K562 (cell line): ENCODE data around the gene CDC23. TPM values are rescaled to one million over a fixed set of nuclear protein-coding genes. Genes with fewer than 3 reads are reported as not detected.

Source experiments
- BMI1 ChIP-seq: fragments of 150-350 bp; IDR thresholded peaks from 2 replicates; pipeline ENCODE4 v1.6.1; 2014; ENCODE audit warnings: low read length
- HDAC6 ChIP-seq: IDR thresholded peaks from 2 replicates; pipeline ENCODE4 v1.6.1; 2012; ENCODE audit warnings: low read depth, mild to moderate bottlenecking, control low read depth, inconsistent platforms, low read length, moderate library complexity
- HOXB6 ChIP-seq: fragments of 250-450 bp; sonication (Bioruptor Pico); IDR thresholded peaks from 2 replicates; pipeline ENCODE4 v1.5.1; 2022; ENCODE audit warnings: mild to moderate bottlenecking, borderline replicate concordance
- KLF6 ChIP-seq: fragments of 250-450 bp; sonication (Bioruptor Pico); IDR thresholded peaks from 2 replicates; pipeline ENCODE4 v1.4.0; 2020; ENCODE audit warnings: mild to moderate bottlenecking, moderate library complexity, borderline replicate concordance
- MTA1 ChIP-seq: fragments of 450-650 bp; IDR thresholded peaks from 2 replicates; pipeline ENCODE4 v1.6.1; 2017; ENCODE audit warnings: borderline replicate concordance
- NFYB ChIP-seq: IDR thresholded peaks from 2 replicates; pipeline ENCODE4 v1.6.1; 2011; ENCODE audit warnings: mild to moderate bottlenecking, moderate library complexity; ENCODE audit not compliant: insufficient read length; ENCODE audit errors: extremely low read depth
- PCBP2 ChIP-seq: fragments of 200-400 bp; formaldehyde crosslinking; IDR thresholded peaks from 2 replicates; pipeline ENCODE4 v1.6.1; 2018; ENCODE audit warnings: low read length, low read depth, mild to moderate bottlenecking, moderate library complexity; ENCODE audit not compliant: poor library complexity, severe bottlenecking
- PYGO2 ChIP-seq: fragments of 450-650 bp; IDR thresholded peaks from 2 replicates; pipeline ENCODE4 v1.6.1; 2016; ENCODE audit warnings: mild to moderate bottlenecking, missing genetic modification characterization, moderate library complexity, missing compliant biosample characterization
- RBM22 ChIP-seq: fragments of 200-400 bp; formaldehyde crosslinking; IDR thresholded peaks from 2 replicates; pipeline ENCODE4 v1.6.1; 2018; ENCODE audit warnings: low read length, low read depth; ENCODE audit not compliant: poor library complexity, severe bottlenecking
- SAFB ChIP-seq: fragments of 200-400 bp; formaldehyde crosslinking; IDR thresholded peaks from 2 replicates; pipeline ENCODE4 v1.6.1; 2017; ENCODE audit warnings: low read depth, low read length, borderline replicate concordance
- SP1 ChIP-seq: sonication (generic); formaldehyde crosslinking; IDR thresholded peaks from 2 replicates; pipeline ENCODE4 v1.8.1; 2022; ENCODE audit warnings: mild to moderate bottlenecking, missing genetic modification reagents
- SRF ChIP-seq, 2 experiments: fragments of 250-450, 450-650 bp in 1 of 2; sonication (Bioruptor Pico) in 1 of 2; sonication (generic) in 1 of 2; formaldehyde crosslinking; IDR thresholded peaks; 2 replicates each; pipeline versions ENCODE4 v1.5.0 to v1.5.1; 2020 to 2022; ENCODE audit warnings: mild to moderate bottlenecking in 1 of 2, missing genetic modification reagents in 1 of 2
- TCF7L2 ChIP-seq: fragments of 150-350 bp; IDR thresholded peaks from 2 replicates; pipeline ENCODE4 v1.6.1; 2016; ENCODE audit warnings: low read depth, mild to moderate bottlenecking, low read length, moderate library complexity
- TEAD4 ChIP-seq, 2 experiments: sonication (generic) in 1 of 2; formaldehyde crosslinking in 1 of 2; IDR thresholded peaks; 2 replicates each; pipeline versions ENCODE4 v1.6.1 to v1.8.0; 2012 to 2022; ENCODE audit warnings: borderline replicate concordance in 1 of 2, inconsistent platforms in 1 of 2, low read length in 1 of 2, mild to moderate bottlenecking in 1 of 2, missing genetic modification reagents in 1 of 2
- TFAM ChIP-seq: fragments of 250-450 bp; sonication (Bioruptor Pico); conservative IDR thresholded peaks from 2 replicates; pipeline ENCODE4 v1.5.0; 2021; ENCODE audit warnings: mild to moderate bottlenecking, moderate library complexity
- ZC3H4 ChIP-seq: sonication (generic); formaldehyde crosslinking; IDR thresholded peaks from 2 replicates; pipeline ENCODE4 v1.9.0; 2021; ENCODE audit warnings: missing genetic modification reagents, borderline replicate concordance
- ZNF174 ChIP-seq: fragments of 250-450 bp; sonication (Bioruptor Pico); IDR thresholded peaks from 2 replicates; pipeline ENCODE4 v1.4.0; 2020; ENCODE audit warnings: mild to moderate bottlenecking
- ZNF232 ChIP-seq: sonication (generic); formaldehyde crosslinking; IDR thresholded peaks from 2 replicates; pipeline ENCODE4 v1.8.0; 2022; ENCODE audit warnings: mild to moderate bottlenecking, missing genetic modification reagents
- ZNF354B ChIP-seq: fragments of 250-450 bp; sonication (Bioruptor Pico); IDR thresholded peaks from 2 replicates; pipeline ENCODE4 v1.4.0; 2020
- ZNF583 ChIP-seq: fragments of 250-450 bp; sonication (Bioruptor Pico); IDR thresholded peaks from 2 replicates; pipeline ENCODE4 v1.4.0; 2020
- polyA plus RNA-seq, 8 experiments: library from polyadenylated mRNA; depleted of rRNA in 4 of 8; stranded (reverse) in 5 of 8; unstranded in 3 of 8; fragments of >200 nt; fragmentation: Nextera tagmentation in 2 of 8; fragmentation: Illumina TruSeq in 1 of 8; extraction: Ambion mirVana in 2 of 8; extraction: Trizol in 1 of 8; gene quantifications; 2 replicates each; pipeline versions ENCODE4 v1.2.1 to v1.2.3, GENCODE V29; 2011 to 2014; ENCODE audit warnings: inconsistent platforms in 1 of 8, missing spikeins in 1 of 8
- total RNA-seq, 7 experiments: library from RNA; depleted of rRNA in 6 of 7; stranded (reverse); fragments of >200 nt in 6 of 7; fragmentation: Illumina TruSeq in 2 of 7; extraction: Trizol in 2 of 7; gene quantifications; 2 replicates each; pipeline versions ENCODE4 v1.2.1 to v1.2.3, GENCODE V29; 2011 to 2021; ENCODE audit warnings: low replicate concordance in 1 of 7
- TF ChIP-seq, protein P1 (sequence below): fragments of 200-400 bp; formaldehyde crosslinking; IDR thresholded peaks from 2 replicates; pipeline ENCODE4 v1.6.1; 2017; ENCODE audit warnings: mild to moderate bottlenecking, low read depth, low read length, moderate library complexity
- TF ChIP-seq, protein P2 (sequence below): fragments of 450-650 bp; IDR thresholded peaks from 2 replicates; pipeline ENCODE4 v1.6.1; 2016; ENCODE audit warnings: borderline replicate concordance
- TF ChIP-seq, protein P3 (sequence below), 2 experiments: fragments of 200-800 bp in 1 of 2; sonication (Bioruptor generic) in 1 of 2; sonication (generic) in 1 of 2; formaldehyde crosslinking in 1 of 2; IDR thresholded peaks in 1 of 2; conservative IDR thresholded peaks in 1 of 2; 2 replicates each; pipeline versions ENCODE4 v1.5.0 to v1.6.1; 2016 to 2020; ENCODE audit warnings: missing compliant biosample characterization in 1 of 2, missing genetic modification characterization in 1 of 2, missing genetic modification reagents in 1 of 2

CDC23 gene
- total and polyA plus RNA-seq, 9 of the 15 experiments (the other 6 are each of a cell fraction or from before 2014, with no cell fraction given), result 34.5 to 157 (median 65.5) TPM

DNA sequence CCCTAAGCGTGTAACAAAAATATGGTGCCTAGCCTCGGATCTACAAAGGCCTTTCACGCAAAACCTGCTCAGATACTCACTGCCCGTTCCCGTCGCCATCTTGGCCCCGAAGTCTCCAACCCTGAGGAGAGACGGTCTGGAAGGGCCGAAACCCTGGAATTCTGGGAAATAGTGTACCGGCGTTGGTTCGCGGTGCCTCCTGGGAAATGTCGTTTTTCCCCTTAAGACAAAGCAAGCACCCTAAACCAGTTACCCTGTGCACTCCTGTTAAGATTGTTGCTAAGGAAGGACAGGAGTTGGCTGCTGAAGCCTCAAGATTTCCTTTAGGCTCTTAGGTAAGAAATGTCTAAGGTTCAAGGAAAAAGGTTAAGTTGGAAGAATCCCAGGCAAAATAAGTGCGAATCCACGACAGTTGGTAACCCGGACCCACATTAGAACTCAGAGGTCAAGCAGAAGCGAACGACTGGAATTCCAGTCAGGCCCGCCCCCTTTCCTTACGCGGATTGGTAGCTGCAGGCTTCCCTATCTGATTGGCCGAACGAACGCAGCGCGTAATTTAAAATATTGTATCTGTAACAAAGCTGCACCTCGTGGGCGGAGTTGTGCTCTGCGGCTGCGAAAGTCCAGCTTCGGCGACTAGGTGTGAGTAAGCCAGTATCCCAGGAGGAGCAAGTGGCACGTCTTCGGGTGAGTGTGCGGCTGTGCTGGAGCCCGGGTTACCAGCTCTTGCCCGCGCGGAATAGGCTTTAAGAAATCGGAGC, 34.4 kb downstream of the CDC23 start, which contains the start of the genes BRD8 and KIF20A (continued):
- no peak for TF ChIP-seq ZNF174 (CRISPR knock-in tag)
- TF ChIP-seq MTA1, result no peak
- no peak; a peak in 1 of 4 replicates for TF ChIP-seq SRF (CRISPR knock-in tag; IDR thresholded peaks at IDR 0.05)
- no peak for TF ChIP-seq HDAC6
- TF ChIP-seq TCF7L2, result no peak
- TF ChIP-seq NFYB, result peak; percentile 92
- TF ChIP-seq SAFB, result no peak
- TF ChIP-seq, protein P1, sequence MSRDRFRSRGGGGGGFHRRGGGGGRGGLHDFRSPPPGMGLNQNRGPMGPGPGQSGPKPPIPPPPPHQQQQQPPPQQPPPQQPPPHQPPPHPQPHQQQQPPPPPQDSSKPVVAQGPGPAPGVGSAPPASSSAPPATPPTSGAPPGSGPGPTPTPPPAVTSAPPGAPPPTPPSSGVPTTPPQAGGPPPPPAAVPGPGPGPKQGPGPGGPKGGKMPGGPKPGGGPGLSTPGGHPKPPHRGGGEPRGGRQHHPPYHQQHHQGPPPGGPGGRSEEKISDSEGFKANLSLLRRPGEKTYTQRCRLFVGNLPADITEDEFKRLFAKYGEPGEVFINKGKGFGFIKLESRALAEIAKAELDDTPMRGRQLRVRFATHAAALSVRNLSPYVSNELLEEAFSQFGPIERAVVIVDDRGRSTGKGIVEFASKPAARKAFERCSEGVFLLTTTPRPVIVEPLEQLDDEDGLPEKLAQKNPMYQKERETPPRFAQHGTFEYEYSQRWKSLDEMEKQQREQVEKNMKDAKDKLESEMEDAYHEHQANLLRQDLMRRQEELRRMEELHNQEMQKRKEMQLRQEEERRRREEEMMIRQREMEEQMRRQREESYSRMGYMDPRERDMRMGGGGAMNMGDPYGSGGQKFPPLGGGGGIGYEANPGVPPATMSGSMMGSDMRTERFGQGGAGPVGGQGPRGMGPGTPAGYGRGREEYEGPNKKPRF, result no peak
- no peak for TF ChIP-seq ZNF232
- TF ChIP-seq TEAD4 (IDR thresholded peaks at IDR 0.05; ENCODE audit: low read length), result peak; percentile 69
- no peak for TF ChIP-seq TEAD4 (CRISPR knock-in tag; IDR thresholded peaks at IDR 0.05; ENCODE audit: borderline replicate concordance)
- TF ChIP-seq, protein P2, sequence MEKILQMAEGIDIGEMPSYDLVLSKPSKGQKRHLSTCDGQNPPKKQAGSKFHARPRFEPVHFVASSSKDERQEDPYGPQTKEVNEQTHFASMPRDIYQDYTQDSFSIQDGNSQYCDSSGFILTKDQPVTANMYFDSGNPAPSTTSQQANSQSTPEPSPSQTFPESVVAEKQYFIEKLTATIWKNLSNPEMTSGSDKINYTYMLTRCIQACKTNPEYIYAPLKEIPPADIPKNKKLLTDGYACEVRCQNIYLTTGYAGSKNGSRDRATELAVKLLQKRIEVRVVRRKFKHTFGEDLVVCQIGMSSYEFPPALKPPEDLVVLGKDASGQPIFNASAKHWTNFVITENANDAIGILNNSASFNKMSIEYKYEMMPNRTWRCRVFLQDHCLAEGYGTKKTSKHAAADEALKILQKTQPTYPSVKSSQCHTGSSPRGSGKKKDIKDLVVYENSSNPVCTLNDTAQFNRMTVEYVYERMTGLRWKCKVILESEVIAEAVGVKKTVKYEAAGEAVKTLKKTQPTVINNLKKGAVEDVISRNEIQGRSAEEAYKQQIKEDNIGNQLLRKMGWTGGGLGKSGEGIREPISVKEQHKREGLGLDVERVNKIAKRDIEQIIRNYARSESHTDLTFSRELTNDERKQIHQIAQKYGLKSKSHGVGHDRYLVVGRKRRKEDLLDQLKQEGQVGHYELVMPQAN, result peak; percentile 99
- no peak for TF ChIP-seq ZC3H4 (CRISPR knock-in tag)
- no peak for TF ChIP-seq ZNF354B (CRISPR knock-in tag)
- peak; percentile 86; the same call in 1 of the 2 replicates for TF ChIP-seq SP1 (CRISPR knock-in tag)
- TF ChIP-seq BMI1, result no peak
- TF ChIP-seq PCBP2, result no peak
- TF ChIP-seq HOXB6 (CRISPR knock-in tag), result no peak
- no peak for TF ChIP-seq KLF6 (CRISPR knock-in tag)
- TF ChIP-seq PYGO2 (tag), result no peak
- no peak for TF ChIP-seq TFAM
- TF ChIP-seq ZNF583 (CRISPR knock-in tag), result no peak
- TF ChIP-seq, protein P3, sequence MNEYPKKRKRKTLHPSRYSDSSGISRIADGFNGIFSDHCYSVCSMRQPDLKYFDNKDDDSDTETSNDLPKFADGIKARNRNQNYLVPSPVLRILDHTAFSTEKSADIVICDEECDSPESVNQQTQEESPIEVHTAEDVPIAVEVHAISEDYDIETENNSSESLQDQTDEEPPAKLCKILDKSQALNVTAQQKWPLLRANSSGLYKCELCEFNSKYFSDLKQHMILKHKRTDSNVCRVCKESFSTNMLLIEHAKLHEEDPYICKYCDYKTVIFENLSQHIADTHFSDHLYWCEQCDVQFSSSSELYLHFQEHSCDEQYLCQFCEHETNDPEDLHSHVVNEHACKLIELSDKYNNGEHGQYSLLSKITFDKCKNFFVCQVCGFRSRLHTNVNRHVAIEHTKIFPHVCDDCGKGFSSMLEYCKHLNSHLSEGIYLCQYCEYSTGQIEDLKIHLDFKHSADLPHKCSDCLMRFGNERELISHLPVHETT (CRISPR knock-in tag; conservative IDR thresholded peaks at IDR 0.05 in 1 of 2, IDR thresholded peaks at IDR 0.05 in 1 of 2), result peak in 1 of 2 experiments; percentile 82; a peak in 2 of 4 replicates
- no peak for TF ChIP-seq RBM22
